Measurements from ENCODE around the gene TMEM158.

Gene TMEM158

GRCh38 chr3:45225465-45226205 lies 452 bp downstream of the TMEM158 start:
- TF ChIP-seq, protein P1, sequence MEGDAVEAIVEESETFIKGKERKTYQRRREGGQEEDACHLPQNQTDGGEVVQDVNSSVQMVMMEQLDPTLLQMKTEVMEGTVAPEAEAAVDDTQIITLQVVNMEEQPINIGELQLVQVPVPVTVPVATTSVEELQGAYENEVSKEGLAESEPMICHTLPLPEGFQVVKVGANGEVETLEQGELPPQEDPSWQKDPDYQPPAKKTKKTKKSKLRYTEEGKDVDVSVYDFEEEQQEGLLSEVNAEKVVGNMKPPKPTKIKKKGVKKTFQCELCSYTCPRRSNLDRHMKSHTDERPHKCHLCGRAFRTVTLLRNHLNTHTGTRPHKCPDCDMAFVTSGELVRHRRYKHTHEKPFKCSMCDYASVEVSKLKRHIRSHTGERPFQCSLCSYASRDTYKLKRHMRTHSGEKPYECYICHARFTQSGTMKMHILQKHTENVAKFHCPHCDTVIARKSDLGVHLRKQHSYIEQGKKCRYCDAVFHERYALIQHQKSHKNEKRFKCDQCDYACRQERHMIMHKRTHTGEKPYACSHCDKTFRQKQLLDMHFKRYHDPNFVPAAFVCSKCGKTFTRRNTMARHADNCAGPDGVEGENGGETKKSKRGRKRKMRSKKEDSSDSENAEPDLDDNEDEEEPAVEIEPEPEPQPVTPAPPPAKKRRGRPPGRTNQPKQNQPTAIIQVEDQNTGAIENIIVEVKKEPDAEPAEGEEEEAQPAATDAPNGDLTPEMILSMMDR (IDR thresholded peaks at IDR 0.05; ENCODE audit: control extremely low read depth, extremely low read depth, low read depth, missing control alignments): no peak
- POLR2A ChIA-PET: no interaction called here
- CTCF ChIA-PET: interaction anchor here (0.8 kb wide), 1 partner anchor 169 kb away, joined by 3 read pairs; no protein-coding TSS in a partner anchor
- DNase-seq (ENCODE audit: extremely low spot score): peak; percentile 60

DNA sequence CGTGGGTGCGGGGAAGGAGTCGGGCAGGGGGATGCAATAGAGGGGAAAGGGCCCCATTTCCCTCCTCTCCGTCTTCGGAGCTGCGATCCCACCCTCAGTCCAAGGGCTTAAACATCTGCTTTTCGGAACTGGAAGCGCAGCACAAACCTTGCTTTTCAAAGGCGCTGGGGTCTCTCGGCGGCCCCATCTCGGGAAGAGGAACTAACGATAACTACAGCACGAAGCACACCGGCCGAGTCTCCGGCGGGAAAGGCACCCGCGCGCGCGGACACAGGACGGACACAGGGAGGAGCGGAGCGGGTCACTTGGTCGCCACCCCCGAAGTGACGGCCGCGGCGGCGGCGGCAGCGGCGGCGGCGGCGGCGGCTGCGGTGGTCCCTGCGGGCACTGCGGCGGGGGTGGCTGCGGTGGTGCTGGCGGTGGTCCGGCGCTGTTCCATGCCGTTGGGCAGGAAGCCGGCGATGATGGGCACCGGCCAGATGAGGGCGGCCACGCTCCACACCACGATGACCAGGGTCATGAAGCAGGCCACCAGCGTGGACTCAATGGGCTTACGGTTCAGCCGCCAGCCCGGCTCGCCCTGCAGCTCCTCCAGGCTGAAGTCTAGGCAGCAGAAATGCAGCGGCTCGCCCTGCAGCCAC lies 1.1 kb downstream of the TMEM158 start:
- ChIA-PET POLR2A (interaction anchor here (0.5 kb wide), 1 partner anchor 103 kb away, joined by 5 read pairs; no protein-coding TSS in a partner anchor), CTCF (interaction anchor here (0.8 kb wide), 1 partner anchor 169 kb away, joined by 3 read pairs; no protein-coding TSS in a partner anchor)
- TF ChIP-seq, protein P1 (IDR thresholded peaks at IDR 0.05; ENCODE audit: control extremely low read depth, extremely low read depth, low read depth, missing control alignments): peak; percentile 55
- peak; percentile 57 for DNase-seq (ENCODE audit: extremely low spot score)

- ChIA-PET POLR2A (interaction anchor here (0.5 kb wide), 1 partner anchor 102 kb away, joined by 5 read pairs; no protein-coding TSS in a partner anchor), CTCF (interaction anchor here (0.7 to 1.4 kb wide), 2 partner anchors 14 to 183 kb away, joined by 3 to 5 read pairs; no protein-coding TSS in a partner anchor)
- DNase-seq (ENCODE audit: extremely low spot score): no peak
- TF ChIP-seq, protein P1 (IDR thresholded peaks at IDR 0.05; ENCODE audit: control extremely low read depth, extremely low read depth, low read depth, missing control alignments): no peak
Measured at GRCh38 chr3:45223889-45224727, 2.0 kb downstream of the TMEM158 start.

DNA sequence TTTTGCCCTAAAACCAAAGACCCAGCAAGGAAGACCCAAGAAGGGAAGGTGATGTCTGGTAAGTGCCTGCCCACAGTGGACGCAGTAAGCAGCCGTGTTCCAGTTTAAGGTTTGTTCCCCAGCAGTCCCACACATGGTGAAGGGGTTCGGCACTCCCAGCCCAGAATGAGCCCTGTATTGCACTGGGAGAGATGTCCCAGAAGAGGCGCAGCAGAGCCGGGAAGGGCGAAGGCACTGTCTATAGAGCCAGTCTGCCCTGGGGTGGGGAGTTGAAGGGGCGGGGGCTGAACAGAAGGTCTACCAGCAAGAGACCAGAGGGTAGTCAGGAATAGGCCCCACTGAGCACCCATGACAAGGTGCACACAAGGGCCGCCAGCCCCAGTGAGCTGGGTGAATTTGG lies 6.4 kb downstream of the TMEM158 start:
- POLR2A ChIA-PET: no interaction called here
- CTCF ChIA-PET: interaction anchor here (1.0 kb wide), 1 partner anchor 9 kb away, joined by 4 read pairs; no protein-coding TSS in a partner anchor

DNA sequence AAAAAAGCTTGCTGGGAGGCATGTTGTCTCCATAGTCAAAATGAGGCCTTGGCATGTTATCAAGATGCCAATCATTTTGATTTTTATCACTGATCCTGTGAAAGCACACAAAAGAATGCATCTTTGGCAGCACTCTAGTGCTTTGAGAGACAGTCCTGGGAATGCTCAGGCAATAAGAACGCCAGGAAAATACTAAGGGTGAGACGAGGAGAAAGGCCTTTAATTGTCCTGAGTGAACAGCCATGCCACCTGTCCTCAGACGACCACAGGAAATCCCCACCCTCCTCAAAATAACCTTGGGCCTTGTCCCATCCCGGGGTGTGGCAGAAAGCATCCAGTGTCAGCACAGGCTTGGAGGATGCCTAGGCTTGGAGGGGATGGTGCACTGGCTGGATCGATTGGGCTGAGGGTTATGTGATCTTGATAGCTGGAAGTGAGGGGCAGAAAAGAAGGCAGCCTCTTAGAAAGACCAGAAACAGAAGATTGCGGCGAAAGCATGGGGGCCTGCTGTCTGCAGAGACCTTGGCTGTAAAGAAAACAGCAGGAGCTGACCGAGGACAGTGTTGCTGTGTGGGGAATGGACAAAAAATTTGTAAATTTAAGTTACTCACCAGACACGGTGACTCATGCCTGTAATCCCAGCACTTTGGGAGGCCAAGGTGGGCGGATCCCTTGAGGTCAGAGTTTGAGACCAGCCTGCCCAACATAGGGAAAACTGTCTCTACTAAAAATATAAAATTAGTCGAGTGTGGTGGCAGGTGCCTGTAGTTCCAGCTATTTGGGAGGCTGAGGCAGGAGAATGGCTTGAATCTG lies 7.3 kb downstream of the TMEM158 start:
- ChIA-PET CTCF (no interaction called here), POLR2A (no interaction called here)
- no peak for DNase-seq (ENCODE audit: extremely low spot score)
- TF ChIP-seq, protein P1 (IDR thresholded peaks at IDR 0.05; ENCODE audit: control extremely low read depth, extremely low read depth, low read depth, missing control alignments): no peak

More for the DNA sequence above, 6.4 kb downstream of the TMEM158 start:
- no peak for DNase-seq (ENCODE audit: extremely low spot score)
- TF ChIP-seq, protein P1 (IDR thresholded peaks at IDR 0.05; ENCODE audit: control extremely low read depth, extremely low read depth, low read depth, missing control alignments): no peak
